Mammary microvascular endothelial cell (primary cell): ENCODE measurements around the gene SFXN4. TPM values are rescaled to one million over a fixed set of nuclear protein-coding genes. Genes with fewer than 3 reads are reported as not detected.

ENCODE experiments used
- total RNA-seq: library from RNA; depleted of rRNA; stranded (reverse); fragments of >200 nt; gene quantifications from 2 replicates; pipeline ENCODE4 v1.2.3, GENCODE V29; 2015

SFXN4 gene, protein sequence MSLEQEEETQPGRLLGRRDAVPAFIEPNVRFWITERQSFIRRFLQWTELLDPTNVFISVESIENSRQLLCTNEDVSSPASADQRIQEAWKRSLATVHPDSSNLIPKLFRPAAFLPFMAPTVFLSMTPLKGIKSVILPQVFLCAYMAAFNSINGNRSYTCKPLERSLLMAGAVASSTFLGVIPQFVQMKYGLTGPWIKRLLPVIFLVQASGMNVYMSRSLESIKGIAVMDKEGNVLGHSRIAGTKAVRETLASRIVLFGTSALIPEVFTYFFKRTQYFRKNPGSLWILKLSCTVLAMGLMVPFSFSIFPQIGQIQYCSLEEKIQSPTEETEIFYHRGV
- 18.8 and 36.4 TPM in 2 replicates for total RNA-seq

DNA sequence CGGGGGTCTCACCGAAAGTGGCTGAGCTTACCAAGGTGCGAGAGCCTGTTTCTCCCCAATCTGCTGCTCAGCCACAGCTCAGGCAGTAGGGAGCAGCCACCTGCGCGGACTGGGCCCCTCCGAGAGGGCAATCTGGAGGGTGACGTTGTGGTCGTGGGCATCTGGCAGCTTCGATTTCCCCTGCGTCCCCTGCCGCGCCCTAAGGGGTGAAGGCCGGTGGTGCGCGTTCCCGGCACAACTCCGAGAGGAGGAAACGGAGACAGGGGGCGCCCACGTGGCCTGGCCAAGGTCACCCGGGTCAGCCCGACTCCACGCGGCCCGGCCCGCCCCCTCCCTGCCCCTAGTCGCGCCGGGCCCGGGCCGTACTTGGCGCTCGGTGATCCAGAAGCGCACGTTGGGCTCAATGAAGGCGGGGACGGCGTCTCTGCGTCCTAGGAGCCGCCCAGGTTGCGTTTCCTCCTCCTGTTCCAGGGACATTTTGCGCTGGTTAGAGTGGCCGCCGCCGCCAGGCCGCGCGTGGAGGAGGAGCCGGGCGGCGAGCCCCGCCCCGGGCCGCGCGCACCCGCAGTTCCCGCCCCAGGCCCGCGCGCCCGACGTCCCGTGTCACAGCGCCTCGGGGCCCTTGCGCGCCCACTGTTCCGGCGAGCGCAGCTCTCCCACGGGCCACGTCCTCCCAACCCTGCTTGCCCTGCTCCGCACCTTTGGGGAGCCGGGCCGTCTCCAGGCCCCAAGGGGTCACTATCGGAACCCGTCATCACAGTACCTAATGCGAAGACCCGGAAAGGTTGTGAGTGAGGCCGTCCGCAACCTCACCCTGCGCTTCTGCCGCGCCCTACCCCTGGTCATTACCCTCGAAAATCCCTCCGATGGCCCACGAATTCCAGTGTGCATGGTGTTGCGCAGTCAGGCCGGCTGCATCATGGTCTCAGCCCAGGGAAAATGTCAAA is at the start of gene SFXN4:
Gene SFXN4, minus strand, starts transcription at position 544 of the 947 bp plus-strand sequence. Its CDS starts 67 bp downstream, at position 477.

DNA sequence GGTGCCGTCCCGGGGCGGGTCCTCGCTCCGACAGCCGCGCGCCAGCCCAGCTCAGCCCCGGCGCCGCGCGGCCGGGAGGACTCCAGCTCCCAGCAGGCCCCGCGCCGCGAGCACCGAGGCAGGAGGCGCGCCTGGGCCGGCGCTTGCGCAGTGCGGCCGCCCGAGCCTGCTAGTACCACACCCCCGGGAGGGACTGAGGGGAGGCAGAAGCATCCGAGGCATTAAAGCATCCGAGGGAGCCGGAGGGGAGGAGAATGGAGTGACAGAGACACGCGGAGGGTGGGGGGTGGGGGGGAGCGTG is 41.8 kb upstream of the SFXN4 start, which contains the start of gene GRK5:
Gene GRK5, plus strand, starts transcription at position 206 of the 301 bp plus-strand sequence. CDS start 347 bp downstream, outside the sequence.

DNA sequence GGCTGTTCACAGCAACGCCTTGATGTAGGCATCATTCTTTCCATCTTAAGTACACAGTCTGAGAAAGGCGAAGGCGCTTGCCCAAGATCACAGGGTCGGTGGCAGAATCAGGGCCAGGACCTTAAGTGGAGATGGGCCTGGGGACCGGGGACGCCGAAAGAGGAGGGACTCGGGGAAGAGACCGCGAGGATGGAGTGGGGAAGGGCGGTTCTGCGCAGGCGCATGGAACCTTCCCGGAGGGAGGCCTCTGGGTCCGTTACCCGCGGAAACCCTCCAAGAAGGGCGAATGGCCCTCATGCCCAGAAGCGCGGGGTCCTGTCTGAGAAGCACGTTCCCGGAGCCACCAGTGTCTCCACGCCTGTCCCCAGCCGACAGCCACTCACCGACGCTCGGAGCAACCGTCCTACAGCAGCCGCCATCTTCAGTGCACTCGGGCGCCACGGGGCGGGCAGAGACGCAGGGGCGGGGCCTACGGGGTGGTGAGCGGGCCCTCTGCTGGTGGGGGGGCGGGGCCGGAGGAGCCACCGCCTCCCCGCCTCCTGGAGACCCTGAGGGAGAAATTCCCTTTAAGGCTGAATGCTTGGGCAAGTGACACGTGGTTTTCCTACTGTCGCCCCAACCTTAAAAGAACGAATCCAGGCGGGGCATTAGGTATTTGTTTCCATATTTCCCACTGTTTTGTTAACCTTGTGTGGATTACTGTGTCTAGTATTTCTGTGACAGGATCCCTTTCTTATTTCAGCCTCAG is 13.0 kb upstream of the SFXN4 start, which contains the start of gene PRDX3:
Gene PRDX3, minus strand, starts transcription at position 441 of the 748 bp plus-strand sequence. Its CDS starts 22 bp downstream, at position 419.

DNA sequence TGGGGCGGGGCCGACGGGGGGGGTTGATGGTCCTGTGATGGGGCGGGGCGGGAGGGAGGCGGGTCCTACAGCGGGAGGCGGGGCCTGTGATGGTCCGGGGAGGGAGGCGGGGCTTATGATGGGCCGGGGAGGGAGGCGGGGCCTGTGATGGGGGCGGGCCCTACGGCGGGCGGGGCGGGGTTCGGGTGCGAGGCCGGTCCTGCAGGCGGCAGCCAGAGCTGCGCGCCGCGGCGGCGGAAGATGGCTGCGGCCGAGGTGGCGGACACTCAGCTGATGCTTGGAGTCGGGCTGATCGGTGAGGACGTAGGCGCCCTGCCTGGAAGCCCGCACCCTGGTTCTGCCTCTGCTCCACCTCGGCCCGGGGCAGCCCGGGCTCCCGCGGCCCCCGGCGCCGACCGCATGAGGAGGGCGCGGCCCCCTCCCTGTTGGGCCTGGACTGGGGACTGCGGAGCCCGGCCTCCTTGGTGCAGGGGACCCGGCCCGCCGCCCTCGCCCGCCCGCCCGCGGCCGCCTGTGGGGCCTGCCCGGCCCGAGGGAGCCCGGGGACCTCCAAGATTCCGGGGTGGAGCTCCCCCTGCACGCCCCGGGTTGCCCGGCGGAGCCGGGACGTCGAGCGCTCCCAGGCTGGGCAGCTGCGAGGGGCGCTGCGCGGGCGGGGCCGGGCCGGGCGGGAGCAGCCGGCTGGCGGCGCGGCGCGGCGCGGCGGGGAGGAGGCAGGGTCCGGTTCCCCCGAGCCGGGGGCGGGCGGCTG is 61.4 kb downstream of the SFXN4 start, which contains the start of gene DENND10:
Gene DENND10, plus strand, starts transcription at position 211 of the 751 bp plus-strand sequence. Its CDS starts 30 bp downstream, at position 241.

Other genes starting within 250 kb of the SFXN4 start
- 0.13 and 0.25 TPM in 2 replicates for gene NANOS1, start 136.0 kb downstream of the SFXN4 start, total RNA-seq
- 80.8 and 80.9 TPM in 2 replicates for gene EIF3A, start 84.9 kb downstream of the SFXN4 start, total RNA-seq
- 49.9 and 53.4 TPM in 2 replicates for gene DENND10, start 61.6 kb downstream of the SFXN4 start, total RNA-seq
- gene PRDX3, start 13.1 kb upstream of the SFXN4 start, total RNA-seq: 234 and 236 TPM in 2 replicates
- gene GRK5, start 41.9 kb upstream of the SFXN4 start, total RNA-seq: 27.1 and 31.2 TPM in 2 replicates